Caco-2 (cell line): ENCODE measurements around the gene TEX264. TPM values are rescaled to one million over a fixed set of nuclear protein-coding genes. Genes with fewer than 3 reads are reported as not detected.

Source experiments
- BruUV-seq: library from RNA; stranded (reverse); fragments of 400-500 nt; replicated peaks from 2 replicates; lab custom pipeline; 2021; lab: Mats Ljungman, UMichigan
- CTCF ChIA-PET: fragments of 300-600 bp; sonication (Branson Sonifier 250); formaldehyde crosslinking; loops from one replicate; lab custom pipeline; 2022; ENCODE audit warnings: antibody characterized with exemption; lab: Charles Lee
- POLR2A ChIA-PET: fragments of 300-600 bp; sonication (Branson Sonifier 250); formaldehyde crosslinking; loops from one replicate; lab custom pipeline; 2022; ENCODE audit warnings: antibody characterized with exemption; lab: Charles Lee
- DNase-seq, 2 experiments: peaks; one replicate each; pipeline versions ENCODE4 v3.0.0 to v3.0.0-alpha.2; 2020 to 2022
- H3K27me3 ChIP-seq: replicated peaks from 2 replicates; pipeline ENCODE4 v1.6.0; 2011; ENCODE audit warnings: low read length; ENCODE audit not compliant: control insufficient read depth, insufficient read depth
- H3K36me3 ChIP-seq: 2 replicates; pipeline ENCODE4 v1.5.1; 2011; ENCODE audit warnings: low read length; ENCODE audit not compliant: control insufficient read depth, insufficient read depth
- H3K4me1 ChIP-seq: fragments of 250-450 bp; sonication (Bioruptor Pico); 2 replicates; pipeline ENCODE4 v1.5.1; 2020; ENCODE audit warnings: mild to moderate bottlenecking
- H3K4me3 ChIP-seq: 2 replicates; pipeline ENCODE4 v1.5.1; 2011; ENCODE audit warnings: low read depth, mild to moderate bottlenecking, control low read depth, low read length
- H3K9me3 ChIP-seq: fragments of 250-450 bp; sonication (Bioruptor Pico); 2 replicates; pipeline ENCODE4 v1.5.1; 2020; ENCODE audit warnings: mild to moderate bottlenecking, moderate library complexity
- H3K27ac Mint-ChIP-seq: one replicate; pipeline ENCODE4 v1.8.0; 2022; ENCODE audit warnings: mixed read lengths; ENCODE audit not compliant: unreplicated experiment
- H3K27me3 Mint-ChIP-seq: one replicate; pipeline ENCODE4 v1.8.0; 2022; ENCODE audit warnings: mixed read lengths; ENCODE audit not compliant: insufficient read depth, unreplicated experiment
- H3K36me3 Mint-ChIP-seq: one replicate; pipeline ENCODE4 v1.8.0; 2022; ENCODE audit warnings: mild to moderate bottlenecking, mixed read lengths; ENCODE audit not compliant: insufficient read depth, unreplicated experiment
- H3K4me1 Mint-ChIP-seq: one replicate; pipeline ENCODE4 v1.8.0; 2022; ENCODE audit warnings: low read depth, mixed read lengths; ENCODE audit not compliant: unreplicated experiment
- H3K4me3 Mint-ChIP-seq: one replicate; pipeline ENCODE4 v1.8.0; 2022; ENCODE audit warnings: mild to moderate bottlenecking, moderate library complexity, mixed read lengths; ENCODE audit not compliant: unreplicated experiment
- H3K9me3 Mint-ChIP-seq: one replicate; pipeline ENCODE4 v1.8.0; 2022; ENCODE audit warnings: mixed read lengths; ENCODE audit not compliant: unreplicated experiment
- intact Hi-C: fragments of 100-400 bp; cut with micrococcal nuclease; formaldehyde crosslinking; loops from one replicate; pipeline ENCODE4 v1.10.0; 2022; ENCODE audit not compliant: unreplicated experiment
- total RNA-seq: library from RNA; stranded (reverse); gene quantifications from 2 replicates; pipeline ENCODE4 v1.2.3, GENCODE V29; 2022
- TF ChIP-seq, protein P1 (sequence below), 2 experiments: fragments of 200-600 bp in 1 of 2; IDR thresholded peaks; 1 replicate in 1 of 2; 2 replicates in 1 of 2; pipeline versions ENCODE4 v1.5.1 to v1.8.0; 2011 to 2022; ENCODE audit warnings: antibody characterized with exemption in 1 of 2, control low read depth in 1 of 2, inconsistent platforms in 1 of 2, low read depth in 1 of 2, low read length in 1 of 2, mild to moderate bottlenecking in 1 of 2, moderate library complexity in 1 of 2; ENCODE audit not compliant: insufficient read depth in 1 of 2, severe bottlenecking in 1 of 2, unreplicated experiment in 1 of 2

The TEX264 gene
- total RNA-seq, 1 experiment from 2014 or later, result 37.9 TPM

DNA sequence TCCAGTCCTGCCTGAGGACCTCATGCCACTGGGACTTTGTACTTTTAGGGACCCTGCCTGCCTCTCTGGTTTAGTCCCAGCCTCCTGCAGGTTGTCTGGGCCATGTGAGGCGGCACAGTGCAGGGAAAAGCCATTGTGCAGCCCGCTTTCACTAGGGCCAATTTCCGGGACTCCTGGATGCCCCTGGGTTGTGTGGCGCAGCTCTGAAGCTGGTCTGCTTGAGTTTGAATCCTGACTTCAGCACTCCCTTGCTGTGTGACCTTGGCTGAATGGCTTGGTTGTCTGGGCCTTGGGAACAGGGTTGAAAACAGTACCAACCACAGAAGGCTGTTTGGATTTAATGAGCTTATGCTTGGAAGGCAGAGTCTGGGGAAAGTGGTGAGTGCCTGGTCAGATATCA lies 8.3 kb downstream of the TEX264 start:
- H3K4me1 ChIP-seq, result no peaks in the 10 kb centered on the region
- Mint-ChIP-seq H3K27ac (no peak overlapping the region), H3K4me3 (no peak overlapping the region), H3K36me3 (peaks cover 6% of the 10 kb centered on the region), H3K27me3 (no peaks in the 10 kb centered on the region), H3K9me3 (no peaks in the 10 kb centered on the region), H3K4me1 (no peaks in the 10 kb centered on the region)
- no peak overlapping the region for H3K4me3 ChIP-seq
- no peaks in the 10 kb centered on the region for H3K27me3 ChIP-seq
- no peaks in the 10 kb centered on the region for H3K9me3 ChIP-seq
- ChIA-PET CTCF (interaction anchor here (0.9 kb wide), 1 partner anchor 179 kb away, joined by 4 read pairs; the partner anchor contains the start of gene DCAF1), POLR2A (no interaction called here)
- TF ChIP-seq, protein P1, sequence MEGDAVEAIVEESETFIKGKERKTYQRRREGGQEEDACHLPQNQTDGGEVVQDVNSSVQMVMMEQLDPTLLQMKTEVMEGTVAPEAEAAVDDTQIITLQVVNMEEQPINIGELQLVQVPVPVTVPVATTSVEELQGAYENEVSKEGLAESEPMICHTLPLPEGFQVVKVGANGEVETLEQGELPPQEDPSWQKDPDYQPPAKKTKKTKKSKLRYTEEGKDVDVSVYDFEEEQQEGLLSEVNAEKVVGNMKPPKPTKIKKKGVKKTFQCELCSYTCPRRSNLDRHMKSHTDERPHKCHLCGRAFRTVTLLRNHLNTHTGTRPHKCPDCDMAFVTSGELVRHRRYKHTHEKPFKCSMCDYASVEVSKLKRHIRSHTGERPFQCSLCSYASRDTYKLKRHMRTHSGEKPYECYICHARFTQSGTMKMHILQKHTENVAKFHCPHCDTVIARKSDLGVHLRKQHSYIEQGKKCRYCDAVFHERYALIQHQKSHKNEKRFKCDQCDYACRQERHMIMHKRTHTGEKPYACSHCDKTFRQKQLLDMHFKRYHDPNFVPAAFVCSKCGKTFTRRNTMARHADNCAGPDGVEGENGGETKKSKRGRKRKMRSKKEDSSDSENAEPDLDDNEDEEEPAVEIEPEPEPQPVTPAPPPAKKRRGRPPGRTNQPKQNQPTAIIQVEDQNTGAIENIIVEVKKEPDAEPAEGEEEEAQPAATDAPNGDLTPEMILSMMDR (IDR thresholded peaks at IDR 0.05; ENCODE audit: insufficient read depth in 1 of 2, low read depth in 1 of 2, low read length in 1 of 2, severe bottlenecking in 1 of 2, unreplicated experiment in 1 of 2), result no peak
- no TSS peak for BruUV-seq
- no peak for DNase-seq
- intact Hi-C loops, result no loop called here
- H3K36me3 ChIP-seq, result no peaks in the 10 kb centered on the region; the same call in 1 of the 2 replicates

- Histone ChIP-seq H3K9me3 (no peaks in the 10 kb centered on the region), H3K4me3 (no peak overlapping the region), H3K27me3 (no peaks in the 10 kb centered on the region), H3K36me3 (no peaks in the 10 kb centered on the region; the same call in 1 of the 2 replicates), H3K4me1 (no peaks in the 10 kb centered on the region)
- no peaks in the 10 kb centered on the region for H3K27me3 Mint-ChIP-seq
- H3K9me3 Mint-ChIP-seq, result no peaks in the 10 kb centered on the region
- intact Hi-C loops, result loop anchor here (5.0 kb wide), 1 partner anchor 287 kb away; the partner anchor contains the start of gene RBM15B
- ChIA-PET CTCF (interaction anchor here (0.9 kb wide), 1 partner anchor 180 kb away, joined by 4 read pairs; the partner anchor contains the start of gene DCAF1), POLR2A (no interaction called here)
- H3K4me1 Mint-ChIP-seq, result no peaks in the 10 kb centered on the region
- H3K36me3 Mint-ChIP-seq, result peaks cover 7% of the 10 kb centered on the region
- TF ChIP-seq, protein P1 (IDR thresholded peaks at IDR 0.05; ENCODE audit: insufficient read depth in 1 of 2, low read depth in 1 of 2, low read length in 1 of 2, severe bottlenecking in 1 of 2, unreplicated experiment in 1 of 2), result no peak
- H3K27ac Mint-ChIP-seq, result no peak overlapping the region
- no TSS peak for BruUV-seq
- no peak overlapping the region for H3K4me3 Mint-ChIP-seq
- no peak for DNase-seq
Measured at GRCh38 chr3:51679777-51680176, 8.7 kb downstream of the TEX264 start.

GRCh38 chr3:51680196-51680595 lies 9.1 kb downstream of the TEX264 start:
- H3K36me3 ChIP-seq, result no peaks in the 10 kb centered on the region; the same call in 1 of the 2 replicates
- no peaks in the 10 kb centered on the region for H3K27me3 ChIP-seq
- no peak overlapping the region for H3K4me3 ChIP-seq
- POLR2A ChIA-PET, result no interaction called here
- H3K27ac Mint-ChIP-seq, result no peak overlapping the region
- no TSS peak for BruUV-seq
- TF ChIP-seq, protein P1 (IDR thresholded peaks at IDR 0.05; ENCODE audit: insufficient read depth in 1 of 2, low read depth in 1 of 2, low read length in 1 of 2, severe bottlenecking in 1 of 2, unreplicated experiment in 1 of 2), result no peak
- H3K9me3 ChIP-seq, result no peaks in the 10 kb centered on the region
- CTCF ChIA-PET, result interaction anchor here (0.9 to 1.2 kb wide), 3 partner anchors 33 to 180 kb away, joined by 3 to 5 read pairs (median 4); partner anchors contain the start of gene DCAF1
- no peaks in the 10 kb centered on the region for H3K9me3 Mint-ChIP-seq
- DNase-seq, result no peak
- H3K4me1 ChIP-seq, result no peaks in the 10 kb centered on the region
- peaks cover 11% of the 10 kb centered on the region for H3K36me3 Mint-ChIP-seq
- H3K4me3 Mint-ChIP-seq, result no peak overlapping the region
- intact Hi-C loops, result loop anchor here (5.0 kb wide), 1 partner anchor 288 kb away; the partner anchor contains the start of gene RBM15B
- no peaks in the 10 kb centered on the region for H3K27me3 Mint-ChIP-seq
- no peaks in the 10 kb centered on the region for H3K4me1 Mint-ChIP-seq
